Measurements from ENCODE around the gene EIF4B. TPM values are rescaled to one million over a fixed set of nuclear protein-coding genes. Genes with fewer than 3 reads are reported as not detected.
"Not testable (repeated sequence)": the region's sequence is repeated elsewhere in the genome, so short reads cannot be mapped to it uniquely, and the experiment has no call there.

EIF4B gene
- total RNA-seq, 2 donors from 2014 or later, result 279 to 338 TPM

DNA sequence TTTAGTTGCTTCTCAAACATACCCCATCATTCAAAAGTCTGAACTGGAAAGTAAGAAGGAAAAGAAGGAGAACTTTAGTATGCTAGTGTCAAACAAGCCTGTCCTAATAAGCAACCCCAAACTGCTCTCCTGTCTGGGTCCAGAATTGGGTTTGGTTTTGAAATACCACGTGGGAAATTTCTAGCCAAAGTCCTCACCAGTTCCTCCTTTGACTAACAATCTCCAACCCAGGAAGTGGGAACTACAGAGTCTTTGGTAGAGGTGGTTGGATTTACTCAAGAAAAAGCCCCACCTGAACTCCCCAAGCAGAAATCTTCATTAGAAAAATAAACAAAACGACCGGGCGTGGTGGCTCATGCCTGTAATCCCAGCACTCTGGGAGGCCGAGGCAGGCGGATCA is 17.4 kb upstream of the EIF4B start:
- no peak for DNase-seq (ENCODE audit: low spot score)
- TF ChIP-seq, protein P1, sequence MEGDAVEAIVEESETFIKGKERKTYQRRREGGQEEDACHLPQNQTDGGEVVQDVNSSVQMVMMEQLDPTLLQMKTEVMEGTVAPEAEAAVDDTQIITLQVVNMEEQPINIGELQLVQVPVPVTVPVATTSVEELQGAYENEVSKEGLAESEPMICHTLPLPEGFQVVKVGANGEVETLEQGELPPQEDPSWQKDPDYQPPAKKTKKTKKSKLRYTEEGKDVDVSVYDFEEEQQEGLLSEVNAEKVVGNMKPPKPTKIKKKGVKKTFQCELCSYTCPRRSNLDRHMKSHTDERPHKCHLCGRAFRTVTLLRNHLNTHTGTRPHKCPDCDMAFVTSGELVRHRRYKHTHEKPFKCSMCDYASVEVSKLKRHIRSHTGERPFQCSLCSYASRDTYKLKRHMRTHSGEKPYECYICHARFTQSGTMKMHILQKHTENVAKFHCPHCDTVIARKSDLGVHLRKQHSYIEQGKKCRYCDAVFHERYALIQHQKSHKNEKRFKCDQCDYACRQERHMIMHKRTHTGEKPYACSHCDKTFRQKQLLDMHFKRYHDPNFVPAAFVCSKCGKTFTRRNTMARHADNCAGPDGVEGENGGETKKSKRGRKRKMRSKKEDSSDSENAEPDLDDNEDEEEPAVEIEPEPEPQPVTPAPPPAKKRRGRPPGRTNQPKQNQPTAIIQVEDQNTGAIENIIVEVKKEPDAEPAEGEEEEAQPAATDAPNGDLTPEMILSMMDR (IDR thresholded peaks at IDR 0.05), result no peak

DNA sequence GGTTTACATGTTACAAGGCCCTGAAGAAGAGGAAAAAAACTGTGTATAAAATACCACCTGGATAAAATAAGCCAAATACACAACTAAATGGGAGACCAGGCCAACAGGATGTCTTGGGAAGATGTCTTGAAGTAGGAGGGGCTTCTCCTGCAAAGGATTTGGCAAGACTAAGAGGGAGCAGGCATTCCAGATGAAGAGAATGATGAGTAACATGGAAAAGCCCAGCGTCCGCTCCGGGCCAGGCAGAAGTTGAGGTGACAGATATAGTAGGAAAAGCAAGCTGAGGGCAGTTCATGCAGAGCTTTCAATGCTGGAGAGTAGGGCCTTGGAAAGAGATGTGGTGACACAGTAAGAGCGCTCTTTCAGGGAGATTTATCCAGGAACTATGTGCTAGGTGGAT is 16.1 kb upstream of the EIF4B start:
- H3K27me3 ChIP-seq (replicated peaks; ENCODE audit: insufficient read depth), result no peaks in the 10 kb centered on the region
- TF ChIP-seq, protein P1 (IDR thresholded peaks at IDR 0.05), result no peak
- no peaks in the 10 kb centered on the region for H3K9me3 ChIP-seq
- H3K36me3 ChIP-seq, result no peaks in the 10 kb centered on the region
- no peak overlapping the region for H3K4me3 ChIP-seq
- ATAC-seq (ENCODE audit: insufficient number of reproducible peaks, low FRiP score, low read depth) (no peak), DNase-seq (ENCODE audit: low spot score) (no peak)
- no peak overlapping the region for H3K27ac ChIP-seq
- no peaks in the 10 kb centered on the region for H3K4me1 ChIP-seq (ENCODE audit: control insufficient read depth in 1 of 2, low read depth in 2 of 2)

More for the DNA sequence above, 17.4 kb upstream of the EIF4B start:
- Histone ChIP-seq H3K4me3 (no peak overlapping the region), H3K4me1 (ENCODE audit: control insufficient read depth in 1 of 2, low read depth in 2 of 2) (no peaks in the 10 kb centered on the region), H3K9me3 (no peaks in the 10 kb centered on the region), H3K36me3 (no peaks in the 10 kb centered on the region), H3K27ac (no peak overlapping the region), H3K27me3 (replicated peaks; ENCODE audit: insufficient read depth) (no peaks in the 10 kb centered on the region)
- ATAC-seq (ENCODE audit: insufficient number of reproducible peaks, low FRiP score, low read depth), result no peak

DNA sequence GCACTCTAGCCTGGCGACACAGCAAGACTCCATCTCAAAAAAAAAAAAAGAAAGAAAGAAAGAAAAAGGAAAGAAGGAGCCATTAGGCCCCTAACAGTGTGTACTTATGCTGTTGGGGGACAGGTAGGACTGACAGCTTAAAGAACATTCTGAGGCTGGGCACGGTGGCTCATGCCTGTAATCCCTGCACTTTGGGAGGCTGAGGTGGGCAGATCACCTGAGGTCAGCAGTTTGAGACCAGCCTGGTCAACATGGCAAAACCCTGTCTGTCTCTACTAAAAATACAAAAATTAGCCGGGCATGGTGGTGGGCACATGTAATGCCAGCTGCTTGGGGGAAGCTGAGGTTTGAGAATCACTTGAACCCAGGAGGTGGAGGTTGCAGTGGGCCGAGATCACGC is 14.0 kb upstream of the EIF4B start:
- DNase-seq (ENCODE audit: low spot score); H3K36me3 ChIP-seq; H3K4me3 ChIP-seq; H3K9me3 ChIP-seq; H3K27me3 ChIP-seq (replicated peaks; ENCODE audit: insufficient read depth); H3K4me1 ChIP-seq (ENCODE audit: control insufficient read depth in 1 of 2, low read depth in 2 of 2); H3K27ac ChIP-seq; ATAC-seq (ENCODE audit: insufficient number of reproducible peaks, low FRiP score, low read depth): not testable (repeated sequence)

DNA sequence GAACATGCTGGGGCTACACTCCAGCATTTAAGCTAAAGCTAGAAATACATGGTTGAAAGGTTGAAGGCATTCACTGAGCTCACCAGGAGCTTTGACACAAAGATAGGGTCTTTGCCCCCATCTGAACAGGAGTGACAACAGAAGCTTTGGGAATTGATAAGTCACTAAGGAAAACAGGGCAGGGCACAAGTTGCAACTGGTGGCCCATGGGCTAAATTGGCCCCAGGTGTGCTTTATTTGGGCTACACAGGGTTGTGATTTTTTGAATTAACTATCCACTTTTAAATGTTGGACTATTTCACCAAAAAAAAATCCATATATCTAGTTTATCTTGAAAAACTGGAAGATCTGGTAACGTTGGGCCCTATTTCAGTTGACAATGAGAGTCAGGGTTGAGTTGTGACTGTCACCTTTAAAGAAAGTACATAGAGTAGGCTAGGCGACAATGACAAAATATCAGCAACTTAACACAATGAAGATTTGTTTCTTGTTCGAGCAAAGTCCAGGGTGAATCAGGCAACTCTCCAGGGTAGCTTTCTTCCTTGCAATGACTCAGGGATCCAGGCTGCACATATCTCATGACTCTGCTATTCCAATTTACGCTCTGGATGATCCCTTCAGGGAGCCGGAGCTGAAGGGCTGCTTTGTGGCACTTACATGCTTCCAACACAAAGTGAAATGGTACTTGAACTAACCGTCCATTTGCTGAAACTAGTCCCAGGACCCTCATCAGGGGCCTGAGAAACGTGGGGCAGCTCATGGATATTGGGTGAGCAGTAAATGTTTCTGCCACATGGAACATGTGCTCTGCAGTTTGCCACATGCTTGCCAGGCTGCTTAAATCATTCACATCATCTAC is 13.3 kb upstream of the EIF4B start:
- Histone ChIP-seq H3K9me3 (no peaks in the 10 kb centered on the region), H3K4me3 (no peak overlapping the region), H3K36me3 (no peaks in the 10 kb centered on the region), H3K4me1 (ENCODE audit: control insufficient read depth in 1 of 2, low read depth in 2 of 2) (no peaks in the 10 kb centered on the region), H3K27me3 (replicated peaks; ENCODE audit: insufficient read depth) (no peaks in the 10 kb centered on the region), H3K27ac (no peak overlapping the region)
- TF ChIP-seq, protein P1 (IDR thresholded peaks at IDR 0.05), result no peak
- ATAC-seq (ENCODE audit: insufficient number of reproducible peaks, low FRiP score, low read depth) (no peak), DNase-seq (ENCODE audit: low spot score) (no peak)

DNA sequence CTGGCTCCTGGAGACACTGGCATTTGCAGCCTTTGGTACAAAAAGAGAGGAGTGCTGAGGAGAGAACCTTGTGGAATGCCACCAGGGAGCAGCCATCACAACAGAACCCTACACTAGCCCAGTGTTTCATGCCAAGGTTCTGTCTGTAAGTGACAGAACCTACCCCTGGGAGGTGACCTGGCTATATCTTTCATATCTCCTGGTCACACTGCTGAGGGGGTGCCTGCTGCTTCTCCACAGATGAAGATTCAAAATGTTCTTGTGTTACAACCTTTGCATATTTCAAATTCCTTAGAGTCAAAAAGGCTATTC is 12.7 kb upstream of the EIF4B start:
- no peaks in the 10 kb centered on the region for H3K4me1 ChIP-seq (ENCODE audit: control insufficient read depth in 1 of 2, low read depth in 2 of 2)
- H3K36me3 ChIP-seq, result no peaks in the 10 kb centered on the region
- H3K27me3 ChIP-seq (replicated peaks; ENCODE audit: insufficient read depth), result no peaks in the 10 kb centered on the region
- DNase-seq (ENCODE audit: low spot score), result no peak
- no peaks in the 10 kb centered on the region for H3K9me3 ChIP-seq
- H3K4me3 ChIP-seq, result no peak overlapping the region
- H3K27ac ChIP-seq, result no peak overlapping the region
- no peak for ATAC-seq (ENCODE audit: insufficient number of reproducible peaks, low FRiP score, low read depth)
- TF ChIP-seq, protein P1 (IDR thresholded peaks at IDR 0.05), result no peak

DNA sequence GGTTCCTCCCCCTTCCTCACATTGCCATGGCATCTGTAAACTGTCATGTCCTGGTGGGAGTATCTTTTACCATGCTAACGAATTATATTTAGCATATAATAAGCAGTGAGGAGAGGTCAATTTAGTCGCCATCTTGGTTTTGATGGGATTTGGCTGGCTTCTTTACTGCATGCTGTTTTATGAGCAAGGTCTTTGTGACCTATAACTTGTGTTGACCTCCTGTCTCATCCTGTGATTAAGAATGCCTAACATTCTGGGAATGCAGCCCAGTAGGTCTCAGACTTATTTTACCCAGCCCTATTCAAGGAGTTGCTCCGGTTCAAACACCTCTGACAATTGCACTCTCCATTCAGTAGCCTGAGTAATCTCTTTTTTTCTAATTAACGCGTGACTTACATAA is 2.1 kb upstream of the EIF4B start:
- Histone ChIP-seq H3K4me1 (ENCODE audit: control insufficient read depth in 1 of 2, low read depth in 2 of 2) (peaks cover 23 to 31% of the 10 kb centered on the region in 2 donors), H3K27ac (no peak overlapping the region), H3K9me3 (no peaks in the 10 kb centered on the region), H3K36me3 (no peaks in the 10 kb centered on the region), H3K4me3 (no peak overlapping the region), H3K27me3 (replicated peaks; ENCODE audit: insufficient read depth) (no peaks in the 10 kb centered on the region)
- TF ChIP-seq, protein P1 (IDR thresholded peaks at IDR 0.05), result no peak
- ATAC-seq (ENCODE audit: insufficient number of reproducible peaks, low FRiP score, low read depth) (no peak), DNase-seq (ENCODE audit: low spot score) (no peak)
